WTC11 (cell line): ENCODE measurements around the gene TM4SF1.

ENCODE experiments used
- CREB1 ChIP-seq: sonication (generic); formaldehyde crosslinking; IDR thresholded peaks from 2 replicates; pipeline ENCODE4 v1.8.0; 2023; ENCODE audit warnings: mild to moderate bottlenecking, missing genetic modification reagents
- TEAD4 ChIP-seq: sonication (generic); formaldehyde crosslinking; IDR thresholded peaks from 2 replicates; pipeline ENCODE4 v1.8.0; 2022; ENCODE audit warnings: mild to moderate bottlenecking, missing genetic modification reagents
- TF ChIP-seq, protein P1 (sequence below): sonication (generic); formaldehyde crosslinking; IDR thresholded peaks from 2 replicates; pipeline ENCODE4 v1.8.1; 2022; ENCODE audit warnings: mild to moderate bottlenecking, missing genetic modification reagents, moderate library complexity, borderline replicate concordance
- TF ChIP-seq, protein P2 (sequence below): fragments of 200-600 bp; IDR thresholded peaks from 2 replicates; pipeline ENCODE4 v1.8.0; 2022; ENCODE audit warnings: antibody characterized with exemption

DNA sequence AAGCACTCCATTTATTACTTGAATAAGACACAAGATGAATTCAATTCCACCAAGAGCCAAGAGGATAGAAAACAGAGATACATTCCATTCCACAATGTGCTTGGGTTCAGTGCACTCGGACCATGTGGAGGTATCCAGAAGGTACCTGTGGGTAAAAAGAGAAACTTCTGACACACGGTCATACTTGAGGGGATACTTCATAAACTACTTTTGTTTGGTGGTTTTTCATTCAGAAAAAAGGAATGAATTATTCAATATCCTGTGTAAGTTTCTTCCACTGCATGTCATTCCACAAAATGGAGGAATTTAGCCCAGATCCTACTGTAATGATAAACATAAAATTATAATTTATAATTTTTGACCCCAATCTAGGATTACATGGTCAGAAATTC is 5.7 kb downstream of the TM4SF1 start:
- TF ChIP-seq TEAD4 (no peak), CREB1 (no peak)
- TF ChIP-seq, protein P1, sequence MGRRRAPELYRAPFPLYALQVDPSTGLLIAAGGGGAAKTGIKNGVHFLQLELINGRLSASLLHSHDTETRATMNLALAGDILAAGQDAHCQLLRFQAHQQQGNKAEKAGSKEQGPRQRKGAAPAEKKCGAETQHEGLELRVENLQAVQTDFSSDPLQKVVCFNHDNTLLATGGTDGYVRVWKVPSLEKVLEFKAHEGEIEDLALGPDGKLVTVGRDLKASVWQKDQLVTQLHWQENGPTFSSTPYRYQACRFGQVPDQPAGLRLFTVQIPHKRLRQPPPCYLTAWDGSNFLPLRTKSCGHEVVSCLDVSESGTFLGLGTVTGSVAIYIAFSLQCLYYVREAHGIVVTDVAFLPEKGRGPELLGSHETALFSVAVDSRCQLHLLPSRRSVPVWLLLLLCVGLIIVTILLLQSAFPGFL (CRISPR knock-in tag) = no peak
- TF ChIP-seq, protein P2, sequence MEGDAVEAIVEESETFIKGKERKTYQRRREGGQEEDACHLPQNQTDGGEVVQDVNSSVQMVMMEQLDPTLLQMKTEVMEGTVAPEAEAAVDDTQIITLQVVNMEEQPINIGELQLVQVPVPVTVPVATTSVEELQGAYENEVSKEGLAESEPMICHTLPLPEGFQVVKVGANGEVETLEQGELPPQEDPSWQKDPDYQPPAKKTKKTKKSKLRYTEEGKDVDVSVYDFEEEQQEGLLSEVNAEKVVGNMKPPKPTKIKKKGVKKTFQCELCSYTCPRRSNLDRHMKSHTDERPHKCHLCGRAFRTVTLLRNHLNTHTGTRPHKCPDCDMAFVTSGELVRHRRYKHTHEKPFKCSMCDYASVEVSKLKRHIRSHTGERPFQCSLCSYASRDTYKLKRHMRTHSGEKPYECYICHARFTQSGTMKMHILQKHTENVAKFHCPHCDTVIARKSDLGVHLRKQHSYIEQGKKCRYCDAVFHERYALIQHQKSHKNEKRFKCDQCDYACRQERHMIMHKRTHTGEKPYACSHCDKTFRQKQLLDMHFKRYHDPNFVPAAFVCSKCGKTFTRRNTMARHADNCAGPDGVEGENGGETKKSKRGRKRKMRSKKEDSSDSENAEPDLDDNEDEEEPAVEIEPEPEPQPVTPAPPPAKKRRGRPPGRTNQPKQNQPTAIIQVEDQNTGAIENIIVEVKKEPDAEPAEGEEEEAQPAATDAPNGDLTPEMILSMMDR = no peak
